ENCODE data around the gene RNGTT.

RNGTT gene

DNA sequence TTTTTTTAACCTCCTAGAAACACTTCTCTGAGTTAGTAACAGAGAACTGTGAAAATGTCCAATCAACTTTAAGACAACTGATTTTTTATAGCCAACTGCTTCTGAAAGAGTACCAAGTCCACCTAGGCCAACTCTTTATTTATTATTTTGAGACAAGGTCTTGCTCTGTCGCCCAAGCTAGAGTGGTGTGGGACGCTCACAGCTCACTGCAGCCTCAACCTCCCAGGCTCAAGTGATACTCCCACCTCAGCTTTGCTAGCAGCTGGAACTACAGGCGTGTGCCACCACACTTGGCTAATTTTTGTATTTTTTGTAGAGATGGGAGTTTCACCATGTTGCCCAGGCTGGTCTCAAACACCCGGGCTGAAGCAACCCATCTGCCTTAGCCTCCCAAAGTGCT lies 331.6 kb downstream of the RNGTT start (continued):
- TF ChIP-seq, protein P1, sequence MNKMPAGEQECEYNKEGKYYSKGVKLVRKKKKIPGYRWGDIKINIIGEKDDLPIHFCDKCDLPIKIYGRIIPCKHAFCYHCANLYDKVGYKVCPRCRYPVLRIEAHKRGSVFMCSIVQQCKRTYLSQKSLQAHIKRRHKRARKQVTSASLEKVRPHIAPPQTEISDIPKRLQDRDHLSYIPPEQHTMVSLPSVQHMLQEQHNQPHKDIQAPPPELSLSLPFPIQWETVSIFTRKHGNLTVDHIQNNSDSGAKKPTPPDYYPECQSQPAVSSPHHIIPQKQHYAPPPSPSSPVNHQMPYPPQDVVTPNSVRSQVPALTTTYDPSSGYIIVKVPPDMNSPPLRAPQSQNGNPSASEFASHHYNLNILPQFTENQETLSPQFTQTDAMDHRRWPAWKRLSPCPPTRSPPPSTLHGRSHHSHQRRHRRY (tag by site-specific recombination; IDR thresholded peaks at IDR 0.05), result no peak

DNA sequence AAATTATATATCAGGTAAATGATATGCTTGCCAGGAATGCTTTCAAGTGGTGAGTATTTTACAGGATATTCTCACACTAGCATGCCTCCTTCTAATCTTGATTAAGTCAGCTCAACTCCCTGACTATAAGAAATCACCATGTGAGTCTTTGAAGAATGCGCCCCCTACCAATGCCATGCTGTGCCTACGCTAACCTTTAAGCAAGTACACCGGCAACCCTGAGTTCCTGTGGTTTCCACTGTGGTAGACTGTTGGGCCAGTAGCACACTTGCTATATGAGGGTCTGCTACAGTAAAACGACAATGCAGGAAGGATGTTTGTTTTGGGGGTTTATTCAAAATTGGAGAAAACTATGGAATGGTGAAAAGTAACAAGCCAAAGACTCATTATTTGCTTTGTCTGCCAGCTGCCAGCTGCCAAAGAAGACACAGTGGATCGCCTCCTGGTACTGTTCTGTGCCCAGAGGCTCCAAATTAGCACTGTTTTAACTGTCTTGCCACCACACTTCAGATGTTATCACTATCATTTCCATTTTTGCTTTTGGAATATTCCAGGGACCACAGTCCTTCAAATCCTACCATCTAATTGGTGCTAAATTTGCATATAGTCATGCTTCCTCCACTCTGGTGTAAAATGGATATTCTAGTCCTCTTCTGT lies 333.5 kb downstream of the RNGTT start:
- no peaks in the 10 kb centered on the region for H3K4me1 ChIP-seq (ENCODE audit: control insufficient read depth, insufficient read depth, low read length)
- H3K4me3 ChIP-seq (ENCODE audit: low read depth, low read length), result no peak overlapping the region
- no peaks in the 10 kb centered on the region for H3K9me3 ChIP-seq (ENCODE audit: control insufficient read depth, insufficient read depth, low read depth, low read length)
- ChIA-PET POLR2A (interaction anchor here (0.6 kb wide), 1 partner anchor 74 kb away, joined by 3 read pairs; no protein-coding TSS in a partner anchor), CTCF (interaction anchor here (0.5 to 1.4 kb wide), 3 partner anchors 18 to 200 kb away, joined by 3 to 5 read pairs (median 4); no protein-coding TSS in a partner anchor)
- no peak overlapping the region for H3K27ac ChIP-seq (ENCODE audit: extremely low read depth, low read depth, low read length)
- no peak for TF ChIP-seq ZNF837 (tag by site-specific recombination; IDR thresholded peaks at IDR 0.05)
- TF ChIP-seq, protein P2, sequence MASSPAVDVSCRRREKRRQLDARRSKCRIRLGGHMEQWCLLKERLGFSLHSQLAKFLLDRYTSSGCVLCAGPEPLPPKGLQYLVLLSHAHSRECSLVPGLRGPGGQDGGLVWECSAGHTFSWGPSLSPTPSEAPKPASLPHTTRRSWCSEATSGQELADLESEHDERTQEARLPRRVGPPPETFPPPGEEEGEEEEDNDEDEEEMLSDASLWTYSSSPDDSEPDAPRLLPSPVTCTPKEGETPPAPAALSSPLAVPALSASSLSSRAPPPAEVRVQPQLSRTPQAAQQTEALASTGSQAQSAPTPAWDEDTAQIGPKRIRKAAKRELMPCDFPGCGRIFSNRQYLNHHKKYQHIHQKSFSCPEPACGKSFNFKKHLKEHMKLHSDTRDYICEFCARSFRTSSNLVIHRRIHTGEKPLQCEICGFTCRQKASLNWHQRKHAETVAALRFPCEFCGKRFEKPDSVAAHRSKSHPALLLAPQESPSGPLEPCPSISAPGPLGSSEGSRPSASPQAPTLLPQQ (tag by site-specific recombination; IDR thresholded peaks at IDR 0.05), result no peak
- TF ChIP-seq ZIC2 (tag by site-specific recombination; IDR thresholded peaks at IDR 0.05), result peak; percentile 51
- no peaks in the 10 kb centered on the region for H3K36me3 ChIP-seq (ENCODE audit: control insufficient read depth in 2 of 2, insufficient read depth in 1 of 2, low read length in 2 of 2)

DNA sequence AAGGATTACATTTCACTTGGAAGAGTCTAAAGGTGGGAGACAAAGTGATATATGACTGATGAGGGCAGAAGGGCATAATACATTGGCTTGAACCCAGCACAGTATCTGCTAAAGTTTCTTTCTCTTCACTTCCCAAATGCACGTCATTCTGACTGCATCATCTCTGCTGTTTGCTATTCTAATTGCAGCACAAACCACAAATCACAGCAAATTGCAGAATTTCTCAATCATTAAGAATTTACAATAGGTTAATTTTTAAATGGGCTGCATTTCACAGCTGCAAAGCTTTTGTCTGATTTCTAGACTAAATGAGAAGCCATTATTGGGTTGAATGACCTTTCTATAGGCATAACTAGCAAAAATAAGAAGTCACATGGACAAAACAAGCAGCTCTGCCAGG lies 337.0 kb downstream of the RNGTT start:
- no peak overlapping the region for H3K27ac ChIP-seq (ENCODE audit: extremely low read depth, low read depth, low read length)
- H3K4me3 ChIP-seq (ENCODE audit: low read depth, low read length), result no peak overlapping the region
- H3K36me3 ChIP-seq (ENCODE audit: control insufficient read depth in 2 of 2, insufficient read depth in 1 of 2, low read length in 2 of 2), result no peaks in the 10 kb centered on the region
- POLR2A ChIA-PET, result no interaction called here
- H3K4me1 ChIP-seq (ENCODE audit: control insufficient read depth, insufficient read depth, low read length), result no peaks in the 10 kb centered on the region
- CTCF ChIA-PET, result interaction anchor here (1.4 kb wide), 1 partner anchor 155 kb away, joined by 4 read pairs; no protein-coding TSS in a partner anchor
- no peaks in the 10 kb centered on the region for H3K9me3 ChIP-seq (ENCODE audit: control insufficient read depth, insufficient read depth, low read depth, low read length)
- TF ChIP-seq ZNF777 (tag by site-specific recombination; IDR thresholded peaks at IDR 0.05; ENCODE audit: borderline replicate concordance), result no peak
- no peak for TF ChIP-seq ZNF394 (tag by site-specific recombination; IDR thresholded peaks at IDR 0.05; ENCODE audit: borderline replicate concordance)
- TF ChIP-seq ZBTB49 (tag by site-specific recombination; IDR thresholded peaks at IDR 0.05; ENCODE audit: low read depth), result no peak

- Histone ChIP-seq H3K9me3 (ENCODE audit: control insufficient read depth, insufficient read depth, low read depth, low read length) (no peaks in the 10 kb centered on the region), H3K4me3 (ENCODE audit: low read depth, low read length) (no peak overlapping the region), H3K27ac (ENCODE audit: extremely low read depth, low read depth, low read length) (no peak overlapping the region), H3K4me1 (ENCODE audit: control insufficient read depth, insufficient read depth, low read length) (no peaks in the 10 kb centered on the region), H3K36me3 (ENCODE audit: control insufficient read depth in 2 of 2, insufficient read depth in 1 of 2, low read length in 2 of 2) (no peaks in the 10 kb centered on the region)
- TF ChIP-seq ZNF239 (tag by site-specific recombination; IDR thresholded peaks at IDR 0.05) (no peak), ZSCAN23 (tag by site-specific recombination; IDR thresholded peaks at IDR 0.05) (no peak), REPIN1 (tag by site-specific recombination; IDR thresholded peaks at IDR 0.05; ENCODE audit: low read depth) (no peak)
- POLR2A ChIA-PET, result no interaction called here
- CTCF ChIA-PET, result interaction anchor here (0.7 kb wide), 1 partner anchor 157 kb away, joined by 4 read pairs; no protein-coding TSS in a partner anchor
Observed at GRCh38 chr6:88623531-88623930, 339.9 kb downstream of the RNGTT start.

- TF ChIP-seq ZBTB8A (tag by site-specific recombination; IDR thresholded peaks at IDR 0.05), result no peak
- no peak for TF ChIP-seq ZNF791 (tag by site-specific recombination; IDR thresholded peaks at IDR 0.05)
- no peak for TF ChIP-seq ZNF837 (tag by site-specific recombination; IDR thresholded peaks at IDR 0.05)
- TF ChIP-seq ZFHX2 (tag by site-specific recombination; conservative IDR thresholded peaks at IDR 0.05), result no peak
- no peak for TF ChIP-seq ZNF530 (tag by site-specific recombination; IDR thresholded peaks at IDR 0.05; ENCODE audit: low read depth)
- CTCF ChIA-PET, result interaction anchor here (0.6 to 0.7 kb wide), 2 partner anchors 20 to 893 kb away, joined by 3 to 5 read pairs; no protein-coding TSS in a partner anchor
- no peak overlapping the region for H3K27ac ChIP-seq (ENCODE audit: extremely low read depth, low read depth, low read length)
- no peaks in the 10 kb centered on the region for H3K4me1 ChIP-seq (ENCODE audit: control insufficient read depth, insufficient read depth, low read length)
- H3K36me3 ChIP-seq (ENCODE audit: control insufficient read depth in 2 of 2, insufficient read depth in 1 of 2, low read length in 2 of 2), result no peaks in the 10 kb centered on the region
- H3K4me3 ChIP-seq (ENCODE audit: low read depth, low read length), result no peak overlapping the region
- no peaks in the 10 kb centered on the region for H3K9me3 ChIP-seq (ENCODE audit: control insufficient read depth, insufficient read depth, low read depth, low read length)
- POLR2A ChIA-PET, result no interaction called here
Observed at GRCh38 chr6:88619951-88620350, 343.5 kb downstream of the RNGTT start.

Data from HEK293 (cell line).